DOHH2 (cell line): Measurements from ENCODE around the gene EFCAB3.
"Not testable (repeated sequence)": the region's sequence is repeated elsewhere in the genome, so short reads cannot be mapped to it uniquely, and the experiment has no call there.

Source experiments
- H3F3A ChIP-seq: fragments of 200-600 bp; sonication (generic), shearing (Covaris generic); 2 replicates; pipeline ENCODE4 v1.6.0; 2016; ENCODE audit warnings: antibody characterized with exemption, mild to moderate bottlenecking; ENCODE audit not compliant: control insufficient read depth, insufficient read depth
- H3K27ac ChIP-seq: fragments of 200-600 bp; sonication (generic); 2 replicates; pipeline ENCODE4 v1.5.1; 2014; ENCODE audit warnings: low read depth, mild to moderate bottlenecking, low read length, moderate library complexity
- H3K27me3 ChIP-seq: fragments of 200-600 bp; sonication (generic); 2 replicates; pipeline ENCODE4 v1.6.1; 2014; ENCODE audit warnings: mild to moderate bottlenecking, low read length, mixed read lengths; ENCODE audit not compliant: control insufficient read depth
- H3K36me3 ChIP-seq: fragments of 200-600 bp; sonication (generic); 2 replicates; pipeline ENCODE4 v1.6.1; 2014; ENCODE audit warnings: mild to moderate bottlenecking, low read length, moderate library complexity, mixed read lengths; ENCODE audit not compliant: control insufficient read depth
- H3K4me1 ChIP-seq: fragments of 200-600 bp; sonication (generic); 2 replicates; pipeline ENCODE4 v1.6.1; 2014; ENCODE audit warnings: mild to moderate bottlenecking, low read length, mixed read lengths; ENCODE audit not compliant: control insufficient read depth
- H3K4me2 ChIP-seq: fragments of 200-600 bp; sonication (generic); 2 replicates; pipeline ENCODE4 v1.6.0; 2014; ENCODE audit warnings: mild to moderate bottlenecking, low read length, moderate library complexity
- H3K4me3 ChIP-seq: fragments of 200-600 bp; sonication (generic); 2 replicates; pipeline ENCODE4 v1.5.1; 2014; ENCODE audit warnings: mild to moderate bottlenecking, low read length, mixed read lengths
- H3K79me2 ChIP-seq: fragments of 200-600 bp; sonication (generic); 2 replicates; pipeline ENCODE4 v1.6.1; 2014; ENCODE audit warnings: mild to moderate bottlenecking, low read length, mixed read lengths; ENCODE audit not compliant: control insufficient read depth
- H3K9me2 ChIP-seq: fragments of 200-600 bp; sonication (generic); replicated peaks from 2 replicates; pipeline ENCODE4 v1.6.1; 2014; ENCODE audit warnings: mild to moderate bottlenecking, low read length, mixed read lengths; ENCODE audit not compliant: control insufficient read depth
- H3K9me3 ChIP-seq: fragments of 200-600 bp; sonication (generic); 2 replicates; pipeline ENCODE4 v1.6.1; 2014; ENCODE audit warnings: antibody characterized with exemption, low read length, mixed read lengths; ENCODE audit not compliant: control insufficient read depth, insufficient read depth
- H4K20me1 ChIP-seq: fragments of 200-600 bp; sonication (generic); 2 replicates; pipeline ENCODE4 v1.6.0; 2014; ENCODE audit warnings: low read depth, mild to moderate bottlenecking, antibody characterized with exemption, low read length, moderate library complexity; ENCODE audit not compliant: control insufficient read depth, insufficient read depth
- EZH2phosphoT487 ChIP-seq: fragments of 200-600 bp; sonication (generic); IDR thresholded peaks from 2 replicates; pipeline ENCODE4 v1.6.1; 2017; ENCODE audit warnings: borderline replicate concordance, mild to moderate bottlenecking, antibody characterized with exemption, low read length, moderate library complexity, mixed read lengths
- TF ChIP-seq, protein P1 (sequence below): fragments of 200-600 bp; sonication (generic); IDR thresholded peaks from one replicate; pipeline ENCODE4 v1.5.1; 2014; ENCODE audit warnings: antibody characterized with exemption, mild to moderate bottlenecking, low read depth, low read length; ENCODE audit not compliant: poor library complexity, severe bottlenecking

Gene EFCAB3

DNA sequence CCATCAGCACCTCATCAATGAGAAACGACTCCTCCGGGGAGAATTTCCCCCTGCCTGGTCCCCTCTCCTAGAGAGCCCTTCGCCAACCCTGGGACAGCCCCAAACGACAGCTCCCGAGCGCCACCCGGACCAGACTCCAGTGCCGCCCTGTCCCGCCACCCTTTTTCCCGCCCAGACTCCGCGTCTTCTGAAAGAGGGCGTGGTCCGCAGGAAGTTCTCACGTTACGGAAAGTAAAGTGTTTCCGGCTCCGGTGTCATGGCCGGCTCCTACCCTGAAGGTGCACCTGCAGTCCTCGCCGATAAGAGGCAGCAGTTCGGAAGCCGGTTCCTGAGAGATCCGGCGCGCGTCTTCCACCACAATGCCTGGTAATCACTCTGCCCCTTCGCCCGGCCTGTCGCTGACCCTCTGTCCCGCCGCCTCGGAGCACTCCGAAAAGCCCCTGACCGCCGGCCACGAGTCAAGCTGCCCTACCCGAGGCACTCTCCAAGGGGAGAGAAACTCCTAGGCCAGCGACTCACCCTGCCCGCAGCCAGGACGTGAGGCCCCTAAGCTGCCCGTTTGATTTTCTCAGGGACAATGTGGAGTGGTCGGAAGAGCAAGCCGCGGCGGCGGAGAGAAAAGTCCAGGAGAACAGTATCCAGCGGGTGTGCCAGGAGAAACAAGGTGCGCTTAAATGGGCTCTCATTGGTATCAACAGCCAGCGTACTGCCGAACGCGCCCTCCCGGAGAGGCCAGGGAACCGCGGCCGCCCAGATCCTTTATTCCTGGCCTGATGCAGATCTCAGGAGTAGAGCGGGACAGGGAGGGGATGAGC, 43.5 kb downstream of the EFCAB3 start, which contains the start of gene METTL2A:
Gene METTL2A (plus strand): TSS at position 251 of the 815 bp plus-strand sequence. CDS start 6 bp downstream, at position 257.
- H3F3A ChIP-seq, H3K27me3 ChIP-seq, H3K9me3 ChIP-seq, H3K9me2 ChIP-seq, H4K20me1 ChIP-seq: not testable (repeated sequence)
- Histone ChIP-seq H3K79me2 (peaks cover 50% of the 10 kb centered on the region), H3K4me3 (peak within 1 kb of the TSS; percentile 87), H3K27ac (peak within 1 kb of the TSS; percentile 69), H3K36me3 (peaks cover 19% of the 10 kb centered on the region), H3K4me1 (peaks cover 14% of the 10 kb centered on the region), H3K4me2 (peak within 1 kb of the TSS; percentile 74)
- TF ChIP-seq, protein P1, sequence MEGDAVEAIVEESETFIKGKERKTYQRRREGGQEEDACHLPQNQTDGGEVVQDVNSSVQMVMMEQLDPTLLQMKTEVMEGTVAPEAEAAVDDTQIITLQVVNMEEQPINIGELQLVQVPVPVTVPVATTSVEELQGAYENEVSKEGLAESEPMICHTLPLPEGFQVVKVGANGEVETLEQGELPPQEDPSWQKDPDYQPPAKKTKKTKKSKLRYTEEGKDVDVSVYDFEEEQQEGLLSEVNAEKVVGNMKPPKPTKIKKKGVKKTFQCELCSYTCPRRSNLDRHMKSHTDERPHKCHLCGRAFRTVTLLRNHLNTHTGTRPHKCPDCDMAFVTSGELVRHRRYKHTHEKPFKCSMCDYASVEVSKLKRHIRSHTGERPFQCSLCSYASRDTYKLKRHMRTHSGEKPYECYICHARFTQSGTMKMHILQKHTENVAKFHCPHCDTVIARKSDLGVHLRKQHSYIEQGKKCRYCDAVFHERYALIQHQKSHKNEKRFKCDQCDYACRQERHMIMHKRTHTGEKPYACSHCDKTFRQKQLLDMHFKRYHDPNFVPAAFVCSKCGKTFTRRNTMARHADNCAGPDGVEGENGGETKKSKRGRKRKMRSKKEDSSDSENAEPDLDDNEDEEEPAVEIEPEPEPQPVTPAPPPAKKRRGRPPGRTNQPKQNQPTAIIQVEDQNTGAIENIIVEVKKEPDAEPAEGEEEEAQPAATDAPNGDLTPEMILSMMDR = peak; percentile 48

DNA sequence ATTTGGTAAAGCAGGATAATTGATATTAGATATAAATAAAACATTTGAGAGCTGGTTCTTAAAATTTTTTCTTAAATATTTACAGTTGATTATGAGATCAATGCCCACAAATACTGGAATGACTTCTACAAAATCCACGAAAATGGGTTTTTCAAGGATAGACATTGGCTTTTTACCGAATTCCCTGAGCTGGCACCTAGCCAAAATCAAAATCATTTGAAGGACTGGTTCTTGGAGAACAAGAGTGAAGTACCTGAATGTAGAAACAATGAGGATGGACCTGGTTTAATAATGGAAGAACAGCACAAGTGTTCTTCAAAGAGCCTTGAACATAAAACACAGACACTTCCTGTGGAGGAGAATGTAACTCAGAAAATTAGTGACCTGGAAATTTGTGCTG, 45.9 kb downstream of the EFCAB3 start:
- not testable (repeated sequence) for H3K27me3 ChIP-seq, H3F3A ChIP-seq, H3K4me3 ChIP-seq, H3K4me2 ChIP-seq, H3K9me2 ChIP-seq, H3K27ac ChIP-seq, H4K20me1 ChIP-seq, H3K9me3 ChIP-seq
- H3K4me1 ChIP-seq = peaks cover 14% of the 10 kb centered on the region
- H3K36me3 ChIP-seq = peaks cover 26% of the 10 kb centered on the region
- peaks cover 52% of the 10 kb centered on the region for H3K79me2 ChIP-seq

DNA sequence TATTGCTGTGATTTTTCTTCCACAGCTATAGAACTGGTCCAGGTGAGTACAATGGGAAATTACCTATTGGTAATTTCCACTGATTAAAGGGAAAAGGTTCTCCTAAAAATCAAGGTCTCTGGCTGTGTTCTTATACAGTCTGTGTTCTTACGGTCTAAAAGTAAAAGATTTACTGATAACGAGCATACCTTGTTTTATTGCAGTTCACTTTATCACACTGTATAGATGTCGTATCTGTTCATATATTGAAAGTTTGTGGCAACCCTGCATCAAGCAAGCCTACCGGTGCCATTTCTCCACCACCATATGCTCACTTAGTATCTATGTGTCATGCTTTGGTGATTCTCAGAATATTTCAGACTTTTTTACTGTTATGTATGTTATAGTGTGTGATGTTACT, 54.9 kb downstream of the EFCAB3 start:
- H3K9me3 ChIP-seq, H3K27ac ChIP-seq, H3K4me3 ChIP-seq, H3K79me2 ChIP-seq, H3K9me2 ChIP-seq, H3F3A ChIP-seq, H4K20me1 ChIP-seq, H3K4me2 ChIP-seq, H3K4me1 ChIP-seq, H3K27me3 ChIP-seq: not testable (repeated sequence)
- H3K36me3 ChIP-seq = peaks cover 19% of the 10 kb centered on the region

DNA sequence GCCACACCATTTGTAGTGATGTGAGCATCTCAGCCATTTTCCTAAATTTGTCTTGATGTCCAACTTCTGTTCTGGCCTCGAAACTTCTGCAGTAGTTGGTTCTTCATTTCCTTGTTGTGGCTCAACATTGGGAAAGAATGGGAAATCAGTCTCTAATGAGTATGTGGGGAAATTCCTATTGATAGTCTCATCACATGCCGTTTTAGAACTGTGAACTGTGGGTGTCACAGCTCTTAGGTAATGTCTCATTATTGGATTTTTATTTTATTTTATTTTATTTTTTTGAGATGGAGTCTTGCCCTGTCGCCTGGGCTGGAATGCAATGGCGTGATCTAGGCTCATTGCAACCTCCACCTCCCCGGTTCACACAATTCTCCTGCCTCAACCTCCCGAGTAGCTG, 60.8 kb downstream of the EFCAB3 start:
- not testable (repeated sequence) for H3K9me3 ChIP-seq, H4K20me1 ChIP-seq, H3F3A ChIP-seq, H3K27ac ChIP-seq, H3K79me2 ChIP-seq, H3K9me2 ChIP-seq, H3K27me3 ChIP-seq, H3K4me3 ChIP-seq, H3K4me2 ChIP-seq, H3K4me1 ChIP-seq
- H3K36me3 ChIP-seq = peaks cover 32% of the 10 kb centered on the region

DNA sequence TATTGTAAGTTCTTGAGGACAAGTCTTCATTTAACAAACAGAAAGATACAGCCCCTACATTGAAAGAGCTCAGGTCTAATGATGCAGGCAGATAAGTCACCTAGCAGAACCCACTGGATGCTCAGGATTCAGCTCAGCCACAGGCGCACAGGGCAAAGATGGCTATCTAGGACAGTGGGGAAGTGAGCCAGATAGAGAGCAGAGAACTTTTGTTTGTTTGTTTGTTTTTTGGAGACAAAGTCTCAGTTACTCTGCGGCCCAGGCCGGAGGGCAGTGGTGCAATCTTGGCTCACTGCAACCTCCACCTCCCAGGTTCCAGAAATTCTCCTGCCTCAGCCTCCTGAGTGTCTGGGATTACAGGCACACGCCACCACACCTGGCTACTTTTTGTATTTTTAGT, 63.7 kb downstream of the EFCAB3 start:
- Histone ChIP-seq H3K9me2 (no peaks in the 10 kb centered on the region), H3K4me1 (no peaks in the 10 kb centered on the region), H4K20me1 (no peaks in the 10 kb centered on the region), H3K4me2 (no peak overlapping the region), H3K4me3 (no peak overlapping the region), H3K36me3 (peaks cover 53% of the 10 kb centered on the region), H3K27me3 (no peaks in the 10 kb centered on the region), H3F3A (no peaks in the 10 kb centered on the region; the same call in 1 of the 2 replicates), H3K79me2 (no peaks in the 10 kb centered on the region), H3K9me3 (no peaks in the 10 kb centered on the region), H3K27ac (no peak overlapping the region)
- TF ChIP-seq EZH2phosphoT487 = no peak
- TF ChIP-seq, protein P1 = no peak

DNA sequence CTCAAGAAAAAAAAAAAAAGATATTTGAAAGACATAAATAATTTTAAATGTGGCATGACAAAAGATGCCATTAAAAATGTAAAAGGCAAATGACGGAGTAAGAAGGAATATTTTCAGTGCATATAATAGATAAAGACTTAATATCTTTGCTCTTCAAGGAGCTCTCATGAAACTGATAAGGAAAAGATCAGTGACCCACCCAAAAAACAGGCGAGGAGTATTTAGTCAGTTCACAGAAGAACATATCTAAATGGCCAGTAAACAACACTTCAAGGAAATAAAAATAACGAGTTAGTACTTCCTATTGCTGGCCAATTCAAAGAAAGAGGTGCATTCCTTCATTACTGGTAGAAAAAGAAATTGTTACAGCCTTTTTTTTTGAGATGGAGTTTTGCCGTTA, 65.4 kb downstream of the EFCAB3 start:
- H4K20me1 ChIP-seq, H3K4me2 ChIP-seq, H3K9me2 ChIP-seq, H3F3A ChIP-seq, H3K4me1 ChIP-seq, H3K27me3 ChIP-seq, H3K4me3 ChIP-seq, H3K9me3 ChIP-seq, H3K79me2 ChIP-seq, H3K27ac ChIP-seq: not testable (repeated sequence)
- H3K36me3 ChIP-seq = peaks cover 48% of the 10 kb centered on the region
